ENCODE results near the gene NMT1. TPM values are rescaled to one million over a fixed set of nuclear protein-coding genes. Genes with fewer than 3 reads are reported as not detected.

The NMT1 gene
- total RNA-seq, 6 experiments from 2014 or later, result 50.8 to 76.7 (median 72.0) TPM

GRCh38 chr17:45115015-45115625 is 54.0 kb downstream of the NMT1 start:
- Histone ChIP-seq H3K27ac (no peak overlapping the region), H3K4me3 (no peak overlapping the region), H3K4me1 (peaks cover 0 to 4% (median 0%) of the 10 kb centered on the region in 4 donors), H3K9me3 (no peaks in the 10 kb centered on the region), H3K27me3 (no peaks in the 10 kb centered on the region), H3K36me3 (no peaks in the 10 kb centered on the region)
- intact Hi-C loops (cut with DNase I), result loop anchor here in 1 of 2 donors (10.0 kb wide), 1 partner anchor 340 kb away; no protein-coding TSS in a partner anchor
- no peak for TF ChIP-seq CTCF (IDR thresholded peaks at IDR 0.05)
- no peak for TF ChIP-seq POLR2A (IDR thresholded peaks at IDR 0.05)
- no peak for DNase-seq
- 79% methylated on average over 11 of the region's 26 CpGs for WGBS (ENCODE audit: insufficient coverage, low coverage, low lambda C conversion rate, missing lambda C conversion rate)
- no peak for ATAC-seq

- TF ChIP-seq POLR2A (IDR thresholded peaks at IDR 0.05) (no peak), CTCF (IDR thresholded peaks at IDR 0.05) (no peak)
- no peak for DNase-seq
- Histone ChIP-seq H3K9me3 (no peaks in the 10 kb centered on the region), H3K27me3 (no peaks in the 10 kb centered on the region), H3K36me3 (no peaks in the 10 kb centered on the region), H3K4me1 (peaks cover 0 to 4% (median 0%) of the 10 kb centered on the region in 4 donors), H3K4me3 (no peak overlapping the region), H3K27ac (no peak overlapping the region)
- 78% methylated on average over 11 of the region's 11 CpGs for WGBS (ENCODE audit: insufficient coverage, low coverage, low lambda C conversion rate, missing lambda C conversion rate)
- ATAC-seq, result no peak
- intact Hi-C loops (cut with DNase I), result loop anchor here in 1 of 2 donors (10.0 kb wide), 1 partner anchor 341 kb away; no protein-coding TSS in a partner anchor
These were observed 54.8 kb downstream of the NMT1 start for GRCh38 chr17:45115871-45116270.

- no peaks in the 10 kb centered on the region for H3K27me3 ChIP-seq
- H3K9me3 ChIP-seq, result no peaks in the 10 kb centered on the region
- ATAC-seq (no peak), DNase-seq (no peak)
- H3K27ac ChIP-seq, result no peak overlapping the region
- intact Hi-C loops (cut with DNase I), result loop anchor here in 1 of 2 donors (10.0 kb wide), 1 partner anchor 342 kb away; no protein-coding TSS in a partner anchor
- no peaks in the 10 kb centered on the region for H3K36me3 ChIP-seq
- H3K4me1 ChIP-seq, result peaks cover 0 to 4% (median 0%) of the 10 kb centered on the region in 4 donors
- WGBS (ENCODE audit: insufficient coverage, low coverage, low lambda C conversion rate, missing lambda C conversion rate), result no CpG with 5 or more reads among the region's 10 CpGs
- TF ChIP-seq POLR2A (IDR thresholded peaks at IDR 0.05) (no peak), CTCF (IDR thresholded peaks at IDR 0.05) (no peak)
- no peak overlapping the region for H3K4me3 ChIP-seq
These were observed 55.4 kb downstream of the NMT1 start for GRCh38 chr17:45116434-45117016.

- H3K4me3 ChIP-seq, result no peak overlapping the region
- H3K27me3 ChIP-seq, result no peaks in the 10 kb centered on the region
- TF ChIP-seq POLR2A (IDR thresholded peaks at IDR 0.05) (no peak), CTCF (IDR thresholded peaks at IDR 0.05) (no peak)
- WGBS (ENCODE audit: insufficient coverage, low coverage, low lambda C conversion rate, missing lambda C conversion rate), result no CpG with 5 or more reads among the region's 4 CpGs
- ATAC-seq (no peak), DNase-seq (no peak)
- no peaks in the 10 kb centered on the region for H3K36me3 ChIP-seq
- H3K4me1 ChIP-seq, result peaks cover 0 to 4% (median 0%) of the 10 kb centered on the region in 4 donors
- no peaks in the 10 kb centered on the region for H3K9me3 ChIP-seq
- intact Hi-C loops (cut with DNase I), result loop anchor here in 1 of 2 donors (10.0 kb wide), 1 partner anchor 343 kb away; no protein-coding TSS in a partner anchor
- no peak overlapping the region for H3K27ac ChIP-seq
These were observed 56.2 kb downstream of the NMT1 start for GRCh38 chr17:45117334-45117733.

All from right lobe of liver (tissue), 6 donors.